Mucosa of descending colon (tissue), 3 donors: ENCODE measurements around the gene CIAO3. TPM values are rescaled to one million over a fixed set of nuclear protein-coding genes. Genes with fewer than 3 reads are reported as not detected.

Source experiments
- ATAC-seq: fragments of 200-7000 bp; cut with Tn5 transposase; one replicate; pipeline ENCODE4 v1.9.1; 2020; ENCODE audit warnings: mild to moderate bottlenecking, moderate library complexity
- DNase-seq, 3 donors: peaks; one replicate each; pipeline ENCODE4 v3.0.0-alpha.2; 2020
- H3K36me3 ChIP-seq: fragments of 200-600 bp; one replicate; pipeline ENCODE4 v1.8.0; 2021; ENCODE audit warnings: low read depth, mild to moderate bottlenecking
- H3K4me1 ChIP-seq: fragments of 200-600 bp; one replicate; pipeline ENCODE4 v1.8.0; 2021; ENCODE audit warnings: low read depth, mild to moderate bottlenecking
- H3K4me3 ChIP-seq: fragments of 200-600 bp; one replicate; pipeline ENCODE4 v1.8.0; 2021; ENCODE audit warnings: mild to moderate bottlenecking
- H3K9me3 ChIP-seq: fragments of 200-600 bp; one replicate; pipeline ENCODE4 v1.8.0; 2021; ENCODE audit warnings: mild to moderate bottlenecking
- CTCF ChIP-seq: fragments of 200-600 bp; IDR thresholded peaks from one replicate; pipeline ENCODE4 v1.8.0; 2022; ENCODE audit warnings: antibody characterized with exemption, mild to moderate bottlenecking
- intact Hi-C, 2 donors: fragments of 100-400 bp; cut with DNase I in 1 of 2; cut with micrococcal nuclease in 1 of 2; formaldehyde crosslinking; loops; one replicate each; pipeline versions ENCODE4 v1.11.0 to v1.11.1; 2022; cut with DNase I, micrococcal nuclease
- total RNA-seq, 3 donors: library from RNA; stranded (reverse); fragmentation: NEBNext Ultra II Directional in 2 of 3; extraction: Animal tissue kit (Norgen Biotek cat#: 25700) in 2 of 3; gene quantifications; one replicate each; pipeline versions ENCODE4 v1.2.1 to v1.2.4, GENCODE V29; 2021 to 2023
- donor health status: DM: no; HTN: no; CAD: no; lungs with moderate emphysema.
- donor health status: DM: no; HTN: no; CAD: no.
- donor health status: DM: no; HTN: yes; CAD: no.

The CIAO3 gene
- total RNA-seq, 3 donors from 2014 or later: 37.7 to 48.7 (median 47.6) TPM

- peaks cover 32% of the 10 kb centered on the region for H3K4me1 ChIP-seq
Measured at GRCh38 chr16:725463-726187, 15.2 kb downstream of the CIAO3 start.

GRCh38 chr16:725041-725376 is 15.8 kb downstream of the CIAO3 start:
- intact Hi-C loops: no loop called here

More at GRCh38 chr16:725463-726187, 15.2 kb downstream of the CIAO3 start:
- Histone ChIP-seq H3K9me3 (no peaks in the 10 kb centered on the region), H3K36me3 (no peaks in the 10 kb centered on the region), H3K4me3 (no peak overlapping the region)
- ATAC-seq (no peak), DNase-seq (no peak)
- intact Hi-C loops: no loop called here
- TF ChIP-seq CTCF: no peak

GRCh38 chr16:724188-725040 is 16.4 kb downstream of the CIAO3 start:
- ATAC-seq (no peak), DNase-seq (no peak)
- TF ChIP-seq CTCF: no peak
- H3K4me1 ChIP-seq: peaks cover 40% of the 10 kb centered on the region
- no peaks in the 10 kb centered on the region for H3K9me3 ChIP-seq
- H3K36me3 ChIP-seq: no peaks in the 10 kb centered on the region
- H3K4me3 ChIP-seq: no peak overlapping the region
- intact Hi-C loops: no loop called here

More at GRCh38 chr16:725041-725376, 15.8 kb downstream of the CIAO3 start:
- no peak for DNase-seq
- no peak for ATAC-seq
- Histone ChIP-seq H3K4me3 (no peak overlapping the region), H3K9me3 (no peaks in the 10 kb centered on the region), H3K36me3 (no peaks in the 10 kb centered on the region), H3K4me1 (peaks cover 36% of the 10 kb centered on the region)
- TF ChIP-seq CTCF: no peak

- Histone ChIP-seq H3K4me3 (no peak overlapping the region), H3K9me3 (no peaks in the 10 kb centered on the region), H3K4me1 (peaks cover 47% of the 10 kb centered on the region), H3K36me3 (no peaks in the 10 kb centered on the region)
- TF ChIP-seq CTCF: no peak
- DNase-seq: no peak
- no peak for ATAC-seq
- intact Hi-C loops: no loop called here
Measured at GRCh38 chr16:723695-724094, 17.1 kb downstream of the CIAO3 start.

- no peak overlapping the region for H3K4me3 ChIP-seq
- intact Hi-C loops: no loop called here
- DNase-seq (no peak), ATAC-seq (no peak)
- H3K9me3 ChIP-seq: no peaks in the 10 kb centered on the region
- H3K36me3 ChIP-seq: no peaks in the 10 kb centered on the region
- no peak for TF ChIP-seq CTCF
- H3K4me1 ChIP-seq: peaks cover 49% of the 10 kb centered on the region
Measured at GRCh38 chr16:722835-723633, 17.8 kb downstream of the CIAO3 start.
